ENCODE data around the gene GPR176.

GPR176 gene

GRCh38 chr15:39946862-39947261 lies 26.8 kb upstream of the GPR176 start:
- Histone ChIP-seq H3K9ac (ENCODE audit: low read depth, low read length, poor library complexity, severe bottlenecking) (no peak overlapping the region), H3K9me3 (ENCODE audit: insufficient read depth, low read depth, low read length) (no peaks in the 10 kb centered on the region), H3F3A (ENCODE audit: low read depth) (0 out of 2 replicates have a peak, but pooled peaks cover 2% of the 10 kb centered on the region), H3K4me2 (ENCODE audit: low read depth, low read length, poor library complexity, severe bottlenecking) (no peak overlapping the region), H3K9me2 (replicated peaks; ENCODE audit: low read depth, low read length) (no peaks in the 10 kb centered on the region), H3K36me3 (ENCODE audit: insufficient read depth, low read length) (peaks cover 19% of the 10 kb centered on the region; the same call in 1 of the 2 replicates), H3K79me2 (ENCODE audit: insufficient read depth, low read length) (no peaks in the 10 kb centered on the region), H2AFZ (ENCODE audit: low read length) (no peak overlapping the region), H3K27me3 (ENCODE audit: insufficient read depth, low read length, poor library complexity, severe bottlenecking) (no peaks in the 10 kb centered on the region), H4K20me1 (ENCODE audit: insufficient read depth, low read length, poor library complexity, severe bottlenecking) (no peaks in the 10 kb centered on the region), H3K4me3 (ENCODE audit: low read length, poor library complexity, severe bottlenecking) (no peak overlapping the region), H3K4me1 (ENCODE audit: insufficient read depth, low read length, poor library complexity, severe bottlenecking) (no peaks in the 10 kb centered on the region)
- no peak for TF ChIP-seq CTCF (conservative IDR thresholded peaks at IDR 0.05; ENCODE audit: low read length)

- Histone ChIP-seq H3K79me2 (ENCODE audit: insufficient read depth, low read length) (no peaks in the 10 kb centered on the region), H3K9me2 (replicated peaks; ENCODE audit: low read depth, low read length) (no peaks in the 10 kb centered on the region), H3K4me3 (ENCODE audit: low read length, poor library complexity, severe bottlenecking) (no peak overlapping the region), H3K4me1 (ENCODE audit: insufficient read depth, low read length, poor library complexity, severe bottlenecking) (peaks cover 3% of the 10 kb centered on the region), H3F3A (ENCODE audit: low read depth) (0 out of 2 replicates have a peak, but pooled peaks cover 2% of the 10 kb centered on the region), H3K36me3 (ENCODE audit: insufficient read depth, low read length) (peaks cover 24% of the 10 kb centered on the region; the same call in 1 of the 2 replicates), H3K27me3 (ENCODE audit: insufficient read depth, low read length, poor library complexity, severe bottlenecking) (no peaks in the 10 kb centered on the region), H3K9me3 (ENCODE audit: insufficient read depth, low read depth, low read length) (no peaks in the 10 kb centered on the region), H2AFZ (ENCODE audit: low read length) (no peak overlapping the region), H3K4me2 (ENCODE audit: low read depth, low read length, poor library complexity, severe bottlenecking) (no peak overlapping the region), H4K20me1 (ENCODE audit: insufficient read depth, low read length, poor library complexity, severe bottlenecking) (no peaks in the 10 kb centered on the region), H3K9ac (ENCODE audit: low read depth, low read length, poor library complexity, severe bottlenecking) (no peak overlapping the region)
- TF ChIP-seq EZH2phosphoT487 (IDR thresholded peaks at IDR 0.05; ENCODE audit: borderline replicate concordance) (no peak), CTCF (conservative IDR thresholded peaks at IDR 0.05; ENCODE audit: low read length) (no peak)
Observed at GRCh38 chr15:39944726-39945125, 24.7 kb upstream of the GPR176 start.

- TF ChIP-seq CTCF (conservative IDR thresholded peaks at IDR 0.05; ENCODE audit: low read length) (no peak), EZH2phosphoT487 (IDR thresholded peaks at IDR 0.05; ENCODE audit: borderline replicate concordance) (no peak)
- H3K36me3 ChIP-seq (ENCODE audit: insufficient read depth, low read length) = peaks cover 24% of the 10 kb centered on the region; the same call in 1 of the 2 replicates
Observed at GRCh38 chr15:39942753-39943150, 22.7 kb upstream of the GPR176 start.

More at GRCh38 chr15:39942753-39943150, 22.7 kb upstream of the GPR176 start:
- Histone ChIP-seq H3F3A (ENCODE audit: low read depth) (0 out of 2 replicates have a peak, but pooled peaks cover 2% of the 10 kb centered on the region), H3K4me1 (ENCODE audit: insufficient read depth, low read length, poor library complexity, severe bottlenecking) (peaks cover 20% of the 10 kb centered on the region), H4K20me1 (ENCODE audit: insufficient read depth, low read length, poor library complexity, severe bottlenecking) (no peaks in the 10 kb centered on the region), H3K4me3 (ENCODE audit: low read length, poor library complexity, severe bottlenecking) (no peak overlapping the region), H2AFZ (ENCODE audit: low read length) (no peak overlapping the region), H3K9me3 (ENCODE audit: insufficient read depth, low read depth, low read length) (no peaks in the 10 kb centered on the region), H3K27me3 (ENCODE audit: insufficient read depth, low read length, poor library complexity, severe bottlenecking) (no peaks in the 10 kb centered on the region), H3K4me2 (ENCODE audit: low read depth, low read length, poor library complexity, severe bottlenecking) (no peak overlapping the region), H3K79me2 (ENCODE audit: insufficient read depth, low read length) (no peaks in the 10 kb centered on the region), H3K9ac (ENCODE audit: low read depth, low read length, poor library complexity, severe bottlenecking) (no peak overlapping the region), H3K9me2 (replicated peaks; ENCODE audit: low read depth, low read length) (no peaks in the 10 kb centered on the region)
